Adrenal gland (tissue), 12 donors: Measurements from ENCODE around the gene AQP5. TPM values are rescaled to one million over a fixed set of nuclear protein-coding genes. Genes with fewer than 3 reads are reported as not detected.
A peak's percentile ranks its signal among the peaks of the same experiment; 100 is the strongest.

Experiments used
- DNase-seq, 7 donors: peaks; one replicate each; pipeline ENCODE4 v3.0.0-alpha.2; 2019 to 2020
- H3K27ac ChIP-seq, 5 donors: fragments of 200-600 bp; sonication (generic) in 4 of 5; 1 replicate in 3 of 5; 2 replicates in 2 of 5; pipeline versions ENCODE4 v1.5.1 to v1.8.0; 2016 to 2020; ENCODE audit warnings: mild to moderate bottlenecking in 1 of 5
- H3K27me3 ChIP-seq: fragments of 200-600 bp; 2 replicates; pipeline ENCODE4 v1.8.0; 2021
- H3K36me3 ChIP-seq, 2 donors: fragments of 200-600 bp; replicated peaks in 1 of 2; 1 replicate in 1 of 2; 2 replicates in 1 of 2; pipeline versions ENCODE4 v1.5.1 to v1.8.0; 2018 to 2022
- H3K4me1 ChIP-seq, 2 donors: fragments of 200-600 bp; replicated peaks in 1 of 2; 1 replicate in 1 of 2; 2 replicates in 1 of 2; pipeline versions ENCODE4 v1.5.1 to v1.8.0; 2018 to 2021
- H3K4me3 ChIP-seq, 4 donors: fragments of 200-600 bp; sonication (generic) in 3 of 4; one replicate each; pipeline ENCODE4 v1.5.1; 2016 to 2018
- H3K9me3 ChIP-seq, 3 donors: fragments of 200-600 bp; sonication (generic) in 1 of 3; replicated peaks in 1 of 3; 1 replicate in 2 of 3; 2 replicates in 1 of 3; pipeline versions ENCODE4 v1.5.1 to v1.8.0; 2016 to 2021
- CTCF ChIP-seq, 6 experiments: fragments of 450-650 bp in 4 of 6; fragments of 200-600 bp in 2 of 6; sonication (generic) in 1 of 6; IDR thresholded peaks; 1 replicate in 5 of 6; 2 replicates in 1 of 6; pipeline versions ENCODE4 v1.5.1 to v1.8.0; 2016 to 2021; ENCODE audit warnings: antibody characterized with exemption in 6 of 6, mild to moderate bottlenecking in 2 of 6, moderate library complexity in 1 of 6
- POLR2A ChIP-seq, 2 donors: fragments of 450-650 bp; IDR thresholded peaks; one replicate each; pipeline ENCODE4 v1.6.1; 2017; ENCODE audit warnings: antibody characterized with exemption in 2 of 2, mild to moderate bottlenecking in 2 of 2, moderate library complexity in 1 of 2
- WGBS, 4 donors: extraction: QIAGEN DNeasy Blood & Tissue Kit in 2 of 4; methylation state at CpG; one replicate each; pipeline versions ENCODE4 v1.1.5 to v1.1.7; 2013 to 2017; 5-methylcytosine and 5-hydroxymethylcytosine counted together
- intact Hi-C, 2 donors: fragments of 100-400 bp; cut with DNase I; formaldehyde crosslinking; loops; one replicate each; pipeline versions ENCODE4 v1.14.1 to v1.15.0; 2022 to 2023
- polyA plus RNA-seq, 3 donors: library from polyadenylated mRNA; stranded (reverse); fragments of 200-250 nt in 2 of 3; fragments of 350-450 nt in 1 of 3; fragmentation: Illumina TruSeq in 1 of 3; extraction: RNeasy Lipid Tissue Mini Kit (QIAGEN cat#74804) in 1 of 3; gene quantifications; one replicate each; pipeline ENCODE4 v1.2.3, GENCODE V29; 2013 to 2014
- total RNA-seq, 9 donors: library from RNA; depleted of rRNA in 4 of 9; stranded (reverse); fragments of >200 nt in 4 of 9; fragments of 120-200 nt in 1 of 9; fragmentation: NEBNext Ultra II Directional in 1 of 9; extraction: Animal tissue kit (Norgen Biotek cat#: 25700) in 1 of 9; gene quantifications; one replicate each; pipeline versions ENCODE4 v1.1.0 to v1.2.4, GENCODE V29; 2013 to 2023
- donor health status: healthy with polysubstance abuse.
- donor health status: Bipolar disorder and iron deficiency.
- donor health status: DM: yes; HTN: yes; CAD: no.
- donor health status: DM: no; HTN: no; CAD: no.
- donor health status: DM: no; HTN: no; CAD: no.
- donor health status: DM: yes; HTN: yes; CAD: no.

The AQP5 gene
- total and polyA plus RNA-seq, 12 donors, result 0.22 to 2.6 (median 0.84) TPM; not detected in 1

DNA sequence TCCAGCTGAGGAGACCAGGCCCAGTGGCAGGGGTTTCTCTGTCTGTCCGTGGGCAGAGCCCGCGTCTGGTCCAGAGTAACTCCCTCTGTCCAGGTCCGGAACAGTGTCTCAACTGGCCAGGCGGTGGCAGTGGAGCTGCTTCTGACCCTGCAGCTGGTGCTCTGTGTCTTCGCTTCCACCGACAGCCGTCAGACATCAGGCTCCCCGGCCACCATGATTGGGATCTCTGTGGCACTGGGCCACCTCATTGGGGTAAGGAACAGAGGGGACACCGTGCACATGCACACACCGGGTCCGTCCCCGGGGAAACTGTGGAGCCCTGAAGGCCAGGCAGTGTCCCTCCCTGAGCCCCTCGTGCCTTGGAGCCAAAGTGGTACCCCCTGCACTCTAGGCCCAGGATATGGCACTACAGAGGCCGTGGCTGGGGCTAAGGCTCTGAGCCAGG lies 12.6 kb downstream of the AQP5 start:
- intact Hi-C loops, result loop anchor here in 1 of 2 donors (5.0 kb wide), 1 partner anchor 88 kb away; no protein-coding TSS in a partner anchor
- TF ChIP-seq POLR2A (IDR thresholded peaks at IDR 0.05), result no peak
- peak; percentile 42 to 73 (median 64) for TF ChIP-seq CTCF (IDR thresholded peaks at IDR 0.05)
- Histone ChIP-seq H3K4me3 (no peak overlapping the region), H3K27me3 (peaks cover 3% of the 10 kb centered on the region), H3K9me3 (no peaks in the 10 kb centered on the region), H3K27ac (no peak overlapping the region), H3K36me3 (no peaks in the 10 kb centered on the region), H3K4me1 (no peaks in the 10 kb centered on the region)
- 28 to 50% (median 36%) methylated on average over 2 to 15 of the region's 15 CpGs for WGBS, 4 donors
- DNase-seq, result peak; percentile 68 to 90 (median 75)

DNA sequence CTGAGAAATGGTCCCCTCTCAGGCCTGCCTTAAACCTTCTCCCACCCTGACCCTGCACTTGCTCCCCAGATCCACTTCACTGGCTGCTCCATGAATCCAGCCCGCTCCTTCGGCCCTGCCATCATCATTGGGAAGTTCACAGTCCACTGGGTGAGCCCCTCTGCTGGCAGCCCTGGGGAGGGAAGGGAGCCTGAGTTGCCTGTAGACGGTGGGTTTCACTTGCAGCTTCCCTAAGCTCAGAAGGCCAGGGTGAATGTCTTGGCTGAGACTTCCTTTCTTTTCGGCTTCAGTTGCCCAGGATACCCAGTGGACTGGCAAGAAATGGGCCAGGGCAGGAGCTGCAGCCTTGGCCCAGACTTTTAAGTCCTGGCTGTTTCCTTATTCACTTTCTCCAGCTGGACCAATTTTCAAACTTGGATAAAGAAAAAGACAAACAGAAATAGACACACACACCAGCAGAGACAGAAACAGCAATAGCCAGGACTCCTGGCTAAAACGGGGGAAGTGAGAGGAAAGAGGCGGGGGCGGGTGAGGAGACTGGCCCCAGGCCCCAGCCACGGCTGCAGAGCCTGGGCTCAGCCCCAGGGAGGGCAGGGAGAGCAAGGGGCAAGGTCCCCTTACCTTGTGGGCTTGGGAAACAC lies 13.1 kb downstream of the AQP5 start:
- Histone ChIP-seq H3K4me3 (no peak overlapping the region), H3K4me1 (no peaks in the 10 kb centered on the region), H3K9me3 (no peaks in the 10 kb centered on the region), H3K27ac (no peak overlapping the region), H3K27me3 (peaks cover 3% of the 10 kb centered on the region), H3K36me3 (no peaks in the 10 kb centered on the region)
- intact Hi-C loops, result loop anchor here in 1 of 2 donors (5.0 kb wide), 1 partner anchor 88 kb away; no protein-coding TSS in a partner anchor
- TF ChIP-seq CTCF (IDR thresholded peaks at IDR 0.05) (no peak), POLR2A (IDR thresholded peaks at IDR 0.05) (no peak)
- 48 to 64% (median 58%) methylated on average over 7 to 8 of the region's 8 CpGs for WGBS, 4 donors
- no peak for DNase-seq

- Histone ChIP-seq H3K27me3 (no peaks in the 10 kb centered on the region), H3K36me3 (no peaks in the 10 kb centered on the region), H3K27ac (no peak overlapping the region), H3K4me1 (no peaks in the 10 kb centered on the region), H3K9me3 (no peaks in the 10 kb centered on the region), H3K4me3 (no peak overlapping the region)
- WGBS, 4 donors, result 61 to 93% (median 75%) methylated on average over 3 to 17 of the region's 17 CpGs
- intact Hi-C loops, result no loop called here
- TF ChIP-seq CTCF (IDR thresholded peaks at IDR 0.05) (no peak), POLR2A (IDR thresholded peaks at IDR 0.05) (no peak)
- DNase-seq, result no peak
These were observed 13.7 kb downstream of the AQP5 start for GRCh38 chr12:49975318-49975761.

DNA sequence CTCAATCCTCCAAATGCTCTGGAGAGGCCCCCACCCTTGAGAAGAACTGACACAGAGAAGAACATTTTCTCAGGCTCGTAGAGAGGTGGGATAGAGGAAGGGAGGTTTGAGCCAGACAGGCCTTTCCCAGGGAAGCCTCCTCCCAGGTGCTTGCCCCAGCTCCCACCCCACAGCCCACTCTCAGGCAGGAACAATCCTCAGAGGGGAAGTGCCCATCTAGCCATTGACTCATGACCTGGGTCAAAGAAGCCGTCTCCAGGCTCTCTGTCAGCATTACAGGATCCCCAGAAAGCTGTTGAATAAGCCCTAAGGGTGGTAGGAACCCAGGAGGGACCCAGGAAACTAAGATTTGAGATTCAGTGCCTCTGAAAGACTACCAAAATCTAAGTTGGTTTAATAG lies 14.9 kb downstream of the AQP5 start:
- Histone ChIP-seq H3K4me1 (no peaks in the 10 kb centered on the region), H3K36me3 (no peaks in the 10 kb centered on the region), H3K4me3 (no peak overlapping the region), H3K9me3 (no peaks in the 10 kb centered on the region), H3K27ac (no peak overlapping the region), H3K27me3 (no peaks in the 10 kb centered on the region)
- 82 to 90% (median 89%) methylated on average over 2 of the region's 2 CpGs for WGBS, 4 donors
- intact Hi-C loops, result no loop called here
- no peak for TF ChIP-seq CTCF (IDR thresholded peaks at IDR 0.05)
- TF ChIP-seq POLR2A (IDR thresholded peaks at IDR 0.05), result no peak
- no peak for DNase-seq
